B cell (primary cell): ENCODE results near the gene ADORA2B. TPM values are rescaled to one million over a fixed set of nuclear protein-coding genes. Genes with fewer than 3 reads are reported as not detected.

Source experiments
- ATAC-seq: fragments of 200-7000 bp; cut with Tn5 transposase; one replicate; pipeline ENCODE4 v1.10.0; 2021; ENCODE audit warnings: low read depth, mild to moderate bottlenecking, moderate number of reproducible peaks, moderate library complexity
- CTCF ChIA-PET: fragments of 350-600 bp; sonication (Branson Sonifier 250); formaldehyde crosslinking; loops from one replicate; lab custom pipeline; 2021; ENCODE audit warnings: antibody characterized with exemption, inconsistent platforms; lab: Charles Lee
- POLR2A ChIA-PET: fragments of 350-600 bp; sonication (Branson Sonifier 250); formaldehyde crosslinking; loops from one replicate; lab custom pipeline; 2021; ENCODE audit warnings: antibody characterized with exemption; lab: Charles Lee
- DNase-seq: peaks from one replicate; pipeline ENCODE4 v3.0.0; 2013
- H2AFZ ChIP-seq: 2 replicates; pipeline ENCODE4 v1.6.1; 2012; ENCODE audit warnings: mild to moderate bottlenecking, low read depth, low read length; ENCODE audit not compliant: insufficient read depth, poor library complexity, severe bottlenecking
- H3K27ac ChIP-seq, 2 donors: 1 replicate in 1 of 2; 2 replicates in 1 of 2; pipeline ENCODE4 v1.5.1; 2012 to 2013; ENCODE audit warnings: low read length in 2 of 2, mild to moderate bottlenecking in 2 of 2, moderate library complexity in 1 of 2
- H3K27me3 ChIP-seq, 4 experiments: fragments of 200-600 bp in 1 of 4; sonication (generic) in 1 of 4; replicated peaks in 1 of 4; 1 replicate in 2 of 4; 2 replicates in 2 of 4; pipeline versions ENCODE4 v1.6.1 to v1.7.0; 2013 to 2016; ENCODE audit warnings: low read length in 3 of 4, mild to moderate bottlenecking in 2 of 4, mixed read lengths in 1 of 4, moderate library complexity in 1 of 4; ENCODE audit not compliant: insufficient read depth in 4 of 4, control insufficient read depth in 3 of 4; ENCODE audit errors: control extremely low read depth in 1 of 4
- H3K36me3 ChIP-seq, 2 experiments: replicated peaks in 1 of 2; 1 replicate in 1 of 2; 2 replicates in 1 of 2; pipeline versions ENCODE4 v1.6.1 to v1.7.1; 2013; ENCODE audit warnings: low read length in 1 of 2; ENCODE audit not compliant: insufficient read depth in 2 of 2, control insufficient read depth in 1 of 2; ENCODE audit errors: control extremely low read depth in 1 of 2, extremely low read depth in 1 of 2
- H3K4me1 ChIP-seq, 2 donors: fragments of 200-600 bp in 1 of 2; sonication (generic) in 1 of 2; 1 replicate in 1 of 2; 2 replicates in 1 of 2; pipeline versions ENCODE4 v1.5.1 to v1.6.1; 2013 to 2017; ENCODE audit warnings: low read length in 2 of 2; ENCODE audit not compliant: control insufficient read depth in 2 of 2, insufficient read depth in 2 of 2
- H3K4me2 ChIP-seq: replicated peaks from 2 replicates; pipeline ENCODE3; 2012; ENCODE audit warnings: mild to moderate bottlenecking, low read depth, low read length; ENCODE audit not compliant: poor library complexity, severe bottlenecking
- H3K4me3 ChIP-seq, 5 experiments: fragments of 200-600 bp in 1 of 5; sonication (generic) in 1 of 5; 1 replicate in 3 of 5; 2 replicates in 2 of 5; pipeline versions ENCODE4 v1.5.1 to v1.7.0; 2011 to 2016; ENCODE audit warnings: low read length in 4 of 5, mild to moderate bottlenecking in 4 of 5, low read depth in 2 of 5, control low read depth in 1 of 5, moderate library complexity in 1 of 5; ENCODE audit not compliant: insufficient read depth in 1 of 5; ENCODE audit errors: control extremely low read depth in 1 of 5, extremely low read depth in 1 of 5
- H3K79me2 ChIP-seq: fragments of 200-600 bp; sonication (generic); one replicate; pipeline ENCODE4 v1.6.0; 2016; ENCODE audit warnings: low read length; ENCODE audit not compliant: control insufficient read depth, insufficient read depth
- H3K9ac ChIP-seq: fragments of 200-600 bp; sonication (generic); 2 replicates; pipeline ENCODE4 v1.6.1; 2017; ENCODE audit warnings: mild to moderate bottlenecking, low read length, moderate library complexity
- H3K9me3 ChIP-seq, 3 donors: one replicate each; pipeline versions ENCODE4 v1.6.1 to v1.7.1; 2013; ENCODE audit warnings: low read length in 2 of 3; ENCODE audit not compliant: control insufficient read depth in 2 of 3, insufficient read depth in 1 of 3; ENCODE audit errors: control extremely low read depth in 1 of 3
- H4K20me1 ChIP-seq: 2 replicates; pipeline ENCODE4 v1.6.0; 2012; ENCODE audit warnings: mild to moderate bottlenecking, low read length; ENCODE audit not compliant: insufficient read depth, control insufficient read depth, poor library complexity, severe bottlenecking
- H3K27ac Mint-ChIP-seq: one replicate; pipeline ENCODE4 v1.8.0; 2021; ENCODE audit warnings: mixed read lengths
- H3K27me3 Mint-ChIP-seq: one replicate; pipeline ENCODE4 v1.8.0; 2021; ENCODE audit warnings: mixed read lengths
- H3K4me1 Mint-ChIP-seq: one replicate; pipeline ENCODE4 v1.8.0; 2021; ENCODE audit warnings: mixed read lengths
- H3K4me3 Mint-ChIP-seq: one replicate; pipeline ENCODE4 v1.8.0; 2021; ENCODE audit warnings: mixed read lengths
- H3K9me3 Mint-ChIP-seq: one replicate; pipeline ENCODE4 v1.8.0; 2022; ENCODE audit warnings: mixed read lengths; ENCODE audit not compliant: insufficient read depth
- EZH2 ChIP-seq: IDR thresholded peaks from 2 replicates; pipeline ENCODE4 v1.6.1; 2012; ENCODE audit warnings: borderline replicate concordance, low read depth, mild to moderate bottlenecking, moderate library complexity, low read length; ENCODE audit not compliant: insufficient read depth, poor library complexity, severe bottlenecking
- WGBS: methylation state at CpG from one replicate; pipeline ENCODE4 v1.1.5; 2013; ENCODE audit warnings: missing lambda C conversion rate; ENCODE audit not compliant: insufficient coverage; 5-methylcytosine and 5-hydroxymethylcytosine counted together
- intact Hi-C: fragments of 100-400 bp; cut with micrococcal nuclease; formaldehyde crosslinking; loops from one replicate; pipeline ENCODE4 v1.10.0; 2022
- polyA plus RNA-seq: library from polyadenylated mRNA; depleted of rRNA; stranded (reverse); fragments of >200 nt; gene quantifications from 2 replicates; pipeline ENCODE4 v1.2.3, GENCODE V29; 2012
- total RNA-seq, 2 donors: library from RNA; stranded (reverse); fragments of 120-200 nt in 1 of 2; gene quantifications; 1 replicate in 1 of 2; 2 replicates in 1 of 2; pipeline versions ENCODE4 v1.2.3 to v1.2.4, GENCODE V29; 2013 to 2022
- TF ChIP-seq, protein P1 (sequence below): fragments of 200-600 bp; IDR thresholded peaks from one replicate; pipeline ENCODE4 v1.8.0; 2022; ENCODE audit warnings: antibody characterized with exemption, mild to moderate bottlenecking

Gene ADORA2B
- total and polyA plus RNA-seq, 2 donors (not counting 1 experiment from before 2014, with no cell fraction given) = not detected

- H3K9ac ChIP-seq = no peak overlapping the region
- no peak for DNase-seq
- no peaks in the 10 kb centered on the region for H4K20me1 ChIP-seq
- H3K9me3 Mint-ChIP-seq = no peaks in the 10 kb centered on the region
- no peak overlapping the region for H3K27ac Mint-ChIP-seq
- peaks cover 39% of the 10 kb centered on the region for H3K27me3 Mint-ChIP-seq
- peaks cover 0 to 42% (median 14%) of the 10 kb centered on the region in 4 experiments for H3K27me3 ChIP-seq
- peaks cover 17% of the 10 kb centered on the region for H3K4me1 Mint-ChIP-seq
- no peak overlapping the region for H3K27ac ChIP-seq
- no peak for ATAC-seq
- POLR2A ChIA-PET = no interaction called here
- H3K4me3 ChIP-seq = no peak overlapping the region
- no peak for TF ChIP-seq EZH2
- TF ChIP-seq, protein P1, sequence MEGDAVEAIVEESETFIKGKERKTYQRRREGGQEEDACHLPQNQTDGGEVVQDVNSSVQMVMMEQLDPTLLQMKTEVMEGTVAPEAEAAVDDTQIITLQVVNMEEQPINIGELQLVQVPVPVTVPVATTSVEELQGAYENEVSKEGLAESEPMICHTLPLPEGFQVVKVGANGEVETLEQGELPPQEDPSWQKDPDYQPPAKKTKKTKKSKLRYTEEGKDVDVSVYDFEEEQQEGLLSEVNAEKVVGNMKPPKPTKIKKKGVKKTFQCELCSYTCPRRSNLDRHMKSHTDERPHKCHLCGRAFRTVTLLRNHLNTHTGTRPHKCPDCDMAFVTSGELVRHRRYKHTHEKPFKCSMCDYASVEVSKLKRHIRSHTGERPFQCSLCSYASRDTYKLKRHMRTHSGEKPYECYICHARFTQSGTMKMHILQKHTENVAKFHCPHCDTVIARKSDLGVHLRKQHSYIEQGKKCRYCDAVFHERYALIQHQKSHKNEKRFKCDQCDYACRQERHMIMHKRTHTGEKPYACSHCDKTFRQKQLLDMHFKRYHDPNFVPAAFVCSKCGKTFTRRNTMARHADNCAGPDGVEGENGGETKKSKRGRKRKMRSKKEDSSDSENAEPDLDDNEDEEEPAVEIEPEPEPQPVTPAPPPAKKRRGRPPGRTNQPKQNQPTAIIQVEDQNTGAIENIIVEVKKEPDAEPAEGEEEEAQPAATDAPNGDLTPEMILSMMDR = no peak
- no peak overlapping the region for H3K4me3 Mint-ChIP-seq
- intact Hi-C loops = no loop called here
- H3K36me3 ChIP-seq = no peaks in the 10 kb centered on the region
- no peaks in the 10 kb centered on the region for H3K79me2 ChIP-seq
- peaks cover 15 to 18% of the 10 kb centered on the region in 2 donors for H3K4me1 ChIP-seq
- CTCF ChIA-PET = no interaction called here
- peaks cover 0 to 12% (median 0%) of the 10 kb centered on the region in 3 donors for H3K9me3 ChIP-seq
- H3K4me2 ChIP-seq = no peak overlapping the region
- H2AFZ ChIP-seq = no peak overlapping the region
- WGBS = 95% methylated on average over 3 of the region's 7 CpGs
These were observed 3.1 kb upstream of the ADORA2B start for GRCh38 chr17:15941781-15942180.

GRCh38 chr17:15942207-15942833, 2.6 kb upstream of the ADORA2B start:
- H4K20me1 ChIP-seq = no peaks in the 10 kb centered on the region
- no peak overlapping the region for H2AFZ ChIP-seq
- Mint-ChIP-seq H3K27me3 (peaks cover 40% of the 10 kb centered on the region), H3K4me3 (no peak overlapping the region), H3K27ac (no peak overlapping the region), H3K9me3 (no peaks in the 10 kb centered on the region), H3K4me1 (peaks cover 17% of the 10 kb centered on the region)
- no peak overlapping the region for H3K4me3 ChIP-seq
- ATAC-seq = no peak
- ChIA-PET CTCF (no interaction called here), POLR2A (no interaction called here)
- peaks cover 15 to 18% of the 10 kb centered on the region in 2 donors for H3K4me1 ChIP-seq
- intact Hi-C loops = no loop called here
- no peak overlapping the region for H3K4me2 ChIP-seq
- no peak for DNase-seq
- no peak overlapping the region for H3K27ac ChIP-seq
- TF ChIP-seq, protein P1 = no peak
- no peak for TF ChIP-seq EZH2
- H3K9ac ChIP-seq = no peak overlapping the region
- no peaks in the 10 kb centered on the region for H3K79me2 ChIP-seq
- peaks cover 0 to 12% (median 0%) of the 10 kb centered on the region in 3 donors for H3K9me3 ChIP-seq
- 69% methylated on average over 6 of the region's 7 CpGs for WGBS
- peaks cover 0 to 46% (median 14%) of the 10 kb centered on the region in 4 experiments for H3K27me3 ChIP-seq
- no peaks in the 10 kb centered on the region for H3K36me3 ChIP-seq
